Epithelial cell of proximal tubule (primary cell): Measurements from ENCODE around the gene PPRC1. TPM values are rescaled to one million over a fixed set of nuclear protein-coding genes. Genes with fewer than 3 reads are reported as not detected.

Experiments used
- DNase-seq: peaks from one replicate; pipeline ENCODE4 v3.0.0-alpha.2; 2011; ENCODE audit warnings: low read depth
- H3K4me3 ChIP-seq: 2 replicates; pipeline ENCODE4 v1.5.1; 2011; ENCODE audit warnings: low read depth, mild to moderate bottlenecking, low read length
- CTCF ChIP-seq: conservative IDR thresholded peaks from 2 replicates; pipeline ENCODE4 v1.5.1; 2012; ENCODE audit warnings: low read depth, mild to moderate bottlenecking, low read length
- total RNA-seq: library from RNA; depleted of rRNA; stranded (reverse); fragments of >200 nt; gene quantifications from 2 replicates; pipeline ENCODE4 v1.2.3, GENCODE V29; 2015

PPRC1 gene
- total RNA-seq: 21.4 and 35.5 TPM in 2 replicates

GRCh38 chr10:102132563-102133372 lies at the start of gene PPRC1:
TSS of gene PPRC1 (plus strand) at chr10:102133040. CDS start at chr10:102133069, 29 bp downstream.
- H3K4me3 ChIP-seq: peak within 1 kb of the TSS; percentile 99
- TF ChIP-seq CTCF: peak; percentile 95
- peak; percentile 93 for DNase-seq

GRCh38 chr10:102083541-102083940 lies 49.3 kb upstream of the PPRC1 start:
- no peak for TF ChIP-seq CTCF
- DNase-seq: no peak
- no peak overlapping the region for H3K4me3 ChIP-seq

- DNase-seq: no peak
- H3K4me3 ChIP-seq: no peak overlapping the region
- TF ChIP-seq CTCF: no peak
Measured at GRCh38 chr10:102085336-102085735, 47.5 kb upstream of the PPRC1 start.

- no peak for TF ChIP-seq CTCF
- DNase-seq: no peak
- H3K4me3 ChIP-seq: no peak overlapping the region
Measured at GRCh38 chr10:102086196-102086595, 46.6 kb upstream of the PPRC1 start.

GRCh38 chr10:102090772-102091171 lies 42.1 kb upstream of the PPRC1 start:
- DNase-seq: no peak
- H3K4me3 ChIP-seq: no peak overlapping the region
- no peak for TF ChIP-seq CTCF

- no peak for DNase-seq
- H3K4me3 ChIP-seq: no peak overlapping the region
Measured at GRCh38 chr10:102096449-102096848, 36.4 kb upstream of the PPRC1 start.

More at GRCh38 chr10:102096449-102096848, 36.4 kb upstream of the PPRC1 start:
- no peak for TF ChIP-seq CTCF
